GM21786 (cell line): ENCODE data around the gene STXBP6.
A peak's percentile ranks its signal among the peaks of the same experiment; 100 is the strongest.
"Not testable (repeated sequence)": the region's sequence is repeated elsewhere in the genome, so short reads cannot be mapped to it uniquely, and the experiment has no call there.

Experiments
- ATAC-seq: cut with Tn5 transposase; IDR thresholded peaks from one replicate; pipeline ENCODE4 v1.9.1; 2021; ENCODE audit not compliant: unreplicated experiment

Gene STXBP6

GRCh38 chr14:24990773-24991172, 59.2 kb downstream of the STXBP6 start:
- no peak for ATAC-seq

DNA sequence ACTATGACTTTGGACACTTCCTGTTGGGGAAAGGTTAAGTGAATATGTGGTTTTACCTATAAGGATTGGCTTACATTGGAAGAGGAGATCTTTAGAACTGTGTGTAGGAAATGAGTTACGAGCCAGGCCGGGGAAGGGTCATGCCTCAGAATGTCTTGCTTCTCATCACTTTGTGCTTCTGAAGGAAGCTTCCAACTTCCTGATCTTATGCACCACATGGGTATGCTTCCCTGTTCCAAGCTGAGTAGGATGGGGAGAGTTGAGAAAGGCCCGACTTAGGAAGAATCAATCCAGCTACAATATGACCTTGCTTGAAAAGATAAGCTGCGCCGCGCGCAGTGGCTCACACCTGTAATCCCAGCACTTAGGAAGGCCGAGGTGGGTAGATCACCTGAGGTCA, 59.9 kb downstream of the STXBP6 start:
- ATAC-seq: no peak

GRCh38 chr14:24988760-24989159, 61.2 kb downstream of the STXBP6 start:
- ATAC-seq: no peak

- ATAC-seq: no peak
Measured at GRCh38 chr14:24986206-24986893, 63.6 kb downstream of the STXBP6 start.

DNA sequence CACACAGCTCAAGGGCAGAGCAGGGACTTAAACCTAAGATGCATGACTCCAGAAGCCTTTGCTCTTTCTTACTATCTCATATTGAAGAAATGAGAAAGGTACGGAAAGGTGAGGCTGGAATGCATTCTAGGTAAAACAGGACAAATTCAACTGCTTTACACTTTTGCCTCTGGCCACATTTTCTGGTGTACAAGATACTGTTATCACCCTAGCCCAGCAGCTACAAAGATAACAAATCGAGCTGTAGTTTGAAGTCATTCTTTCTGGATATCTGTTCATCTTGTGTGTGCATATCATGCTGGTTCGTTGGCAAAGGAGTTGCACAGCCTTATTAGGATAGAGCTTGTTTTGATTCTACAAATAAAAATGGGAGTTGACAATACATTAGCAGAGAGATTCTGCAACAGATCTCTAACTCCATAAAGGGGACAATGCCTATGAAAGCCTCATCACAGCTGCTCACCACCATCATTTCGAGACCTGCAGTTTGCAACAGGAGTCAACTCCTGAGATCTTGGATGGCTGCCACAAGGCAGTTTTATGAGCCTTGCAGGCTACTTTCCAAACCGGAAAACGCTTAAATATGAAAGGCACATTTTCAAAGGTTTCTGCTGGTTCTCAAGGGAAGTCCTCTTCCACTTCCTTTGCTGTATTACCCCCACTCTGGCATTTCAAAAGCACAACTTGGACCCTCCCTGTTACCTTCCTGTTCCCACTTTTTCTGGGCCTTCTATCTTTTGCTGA, 64.9 kb downstream of the STXBP6 start:
- ATAC-seq: no peak

- ATAC-seq: no peak
Measured at GRCh38 chr14:24982472-24983155, 67.3 kb downstream of the STXBP6 start.

DNA sequence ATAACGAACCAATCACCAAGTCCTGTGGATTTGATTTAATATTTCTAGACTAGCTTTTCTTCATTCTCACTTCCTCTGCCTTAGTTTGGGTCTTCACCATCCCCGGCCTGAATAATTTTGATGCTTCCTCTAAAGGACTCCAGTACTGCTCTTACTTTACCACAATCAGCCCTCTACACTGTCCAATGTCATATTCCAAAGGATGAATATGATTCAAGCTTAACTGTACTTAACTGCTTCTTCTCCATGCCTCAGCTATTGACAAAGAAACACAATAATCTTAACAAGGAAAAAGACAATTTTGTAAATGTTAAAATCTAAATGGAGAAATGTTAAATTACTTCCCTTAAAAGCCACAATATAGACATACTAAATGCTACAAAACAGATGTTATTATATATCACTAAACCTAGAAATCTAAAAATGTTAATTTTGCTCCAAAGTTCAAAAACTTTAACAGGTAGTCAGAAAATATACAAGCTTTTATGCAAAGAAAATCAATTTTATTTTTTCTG, 70.2 kb downstream of the STXBP6 start:
- peak; percentile 36 for ATAC-seq

DNA sequence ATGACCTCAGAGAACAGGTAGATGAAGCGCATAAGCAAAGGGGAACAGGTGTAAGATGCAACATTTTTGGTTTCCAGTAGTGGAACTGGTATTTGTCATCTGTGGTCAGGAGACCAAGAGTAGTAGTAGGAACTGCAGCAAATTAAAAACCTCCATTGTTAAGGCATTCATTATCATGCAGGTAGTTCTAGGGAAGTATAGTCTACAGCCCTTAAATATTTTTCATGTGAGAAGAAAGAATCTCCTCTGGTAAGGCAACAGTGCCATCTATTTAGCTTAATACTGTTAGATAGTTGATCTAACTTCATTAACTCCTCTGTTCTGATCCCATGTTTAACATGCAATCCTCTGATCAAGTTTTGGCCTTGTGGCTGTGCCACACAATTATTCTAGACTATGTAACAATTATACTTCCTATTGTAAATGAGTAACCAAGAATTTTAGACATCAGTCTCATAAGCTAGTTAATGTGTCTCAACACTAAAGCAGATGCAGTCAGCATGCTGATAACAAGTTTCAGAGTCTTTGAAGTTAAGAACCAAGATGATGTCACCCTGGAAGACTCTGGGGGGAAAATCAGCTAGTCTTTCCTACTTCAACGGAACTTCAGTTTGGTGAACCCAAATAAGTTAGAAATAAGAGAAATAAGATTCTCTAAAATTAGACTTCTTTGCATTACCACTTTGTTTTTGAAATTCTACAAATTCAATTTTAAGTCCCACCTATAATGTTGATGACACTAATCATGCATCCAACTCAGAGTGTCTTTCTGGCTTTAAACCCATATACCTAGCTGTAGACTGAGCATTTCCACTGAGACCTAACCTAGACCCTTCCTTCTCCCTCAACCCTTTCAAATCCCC, 70.9 kb downstream of the STXBP6 start:
- ATAC-seq: peak; percentile 86

GRCh38 chr14:24976602-24977001, 73.3 kb downstream of the STXBP6 start:
- ATAC-seq: no peak

- no peak for ATAC-seq
Measured at GRCh38 chr14:24975393-24975792, 74.6 kb downstream of the STXBP6 start.

- no peak for ATAC-seq
Measured at GRCh38 chr14:24974591-24975374, 75.2 kb downstream of the STXBP6 start.

DNA sequence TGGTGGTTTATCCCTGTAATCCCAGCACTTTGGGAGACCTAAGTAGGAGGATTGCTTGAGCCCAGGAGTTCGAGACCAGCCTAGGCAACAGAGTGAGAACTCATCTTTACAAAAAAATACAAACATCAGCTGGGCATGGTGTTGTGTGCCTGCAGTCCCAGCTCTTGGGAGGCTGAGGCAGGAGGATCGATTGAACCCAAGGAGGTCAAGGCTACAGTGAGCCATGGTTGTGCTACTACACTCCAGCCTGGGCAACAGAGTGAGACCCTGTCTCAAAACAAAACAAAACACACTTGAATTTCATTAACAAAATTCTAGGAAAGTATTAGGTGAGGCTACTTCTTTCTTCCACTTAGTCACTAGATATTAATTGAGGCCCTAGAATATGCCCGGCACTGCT, 77.1 kb downstream of the STXBP6 start:
- no peak for ATAC-seq

GRCh38 chr14:24971255-24971654, 78.7 kb downstream of the STXBP6 start:
- no peak for ATAC-seq

GRCh38 chr14:24966579-24966964, 83.4 kb downstream of the STXBP6 start:
- ATAC-seq: no peak

DNA sequence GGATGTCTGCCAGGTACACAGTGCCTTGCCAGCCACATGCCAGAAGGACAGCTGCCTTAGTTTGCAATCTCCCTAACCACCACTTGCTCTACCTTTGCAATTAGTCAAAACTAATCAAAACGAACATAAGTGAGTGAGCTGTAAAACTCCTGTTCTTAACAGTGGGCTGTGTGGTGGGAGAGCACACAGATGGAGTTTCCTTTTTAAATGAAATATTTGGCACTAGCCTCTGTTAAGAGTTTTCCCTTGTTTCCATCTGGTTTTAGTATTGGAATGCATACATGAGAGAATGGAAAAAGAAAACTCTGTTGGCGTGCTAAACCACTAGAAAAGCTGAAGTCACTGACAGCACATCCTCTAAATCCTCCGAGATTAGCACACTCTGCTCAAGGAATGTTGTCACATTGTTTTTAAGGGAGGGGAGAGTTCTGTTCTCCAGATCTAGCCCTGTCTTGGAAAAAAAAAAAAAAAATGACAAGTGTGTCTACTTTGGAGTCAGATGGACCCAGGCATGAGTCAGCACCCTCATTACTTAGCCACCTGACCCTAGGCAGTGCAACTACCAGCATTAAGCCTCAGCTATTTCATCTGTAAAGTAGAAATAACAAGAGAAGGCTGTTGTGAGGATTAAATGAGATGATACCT, 83.9 kb downstream of the STXBP6 start:
- ATAC-seq: no peak

GRCh38 chr14:24965578-24965933, 84.4 kb downstream of the STXBP6 start:
- no peak for ATAC-seq

DNA sequence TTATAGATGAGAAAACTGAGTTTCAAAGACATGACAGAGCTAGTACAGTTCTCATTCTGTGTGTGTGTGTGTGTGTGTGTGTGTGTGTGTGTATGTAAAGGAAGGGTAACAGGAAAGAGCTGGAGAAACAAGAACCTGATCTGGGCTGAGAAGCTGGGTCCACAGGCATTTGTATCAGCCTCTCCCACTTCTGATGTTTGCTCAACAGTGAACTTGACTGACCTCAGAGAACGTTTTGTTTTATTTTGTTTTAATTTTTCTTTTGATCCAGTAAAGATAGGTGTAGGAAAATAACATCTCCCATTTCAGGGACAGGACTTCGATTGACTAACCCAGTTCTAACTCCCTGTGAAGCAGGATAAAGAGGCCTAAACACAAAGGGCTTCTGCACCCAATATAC, 85.4 kb downstream of the STXBP6 start:
- ATAC-seq: no peak

DNA sequence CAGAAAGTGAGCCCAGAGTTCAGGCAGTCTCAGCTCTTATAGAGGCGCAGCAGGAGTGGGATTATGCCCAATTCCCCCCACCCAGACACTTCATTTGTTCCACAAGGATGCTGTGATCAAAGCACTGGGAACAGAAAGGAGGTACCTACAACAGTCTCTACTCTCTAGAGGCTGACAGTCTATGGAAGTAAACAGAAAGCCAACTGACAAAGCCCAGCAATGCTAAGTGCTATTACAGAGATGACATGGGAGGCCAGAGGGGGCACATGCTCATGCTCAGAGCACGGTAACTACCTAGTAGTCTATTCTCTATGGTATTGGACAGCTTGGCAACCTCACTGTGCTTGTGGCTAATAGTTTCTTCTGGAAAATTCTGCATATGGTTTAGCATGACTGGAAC, 85.9 kb downstream of the STXBP6 start:
- no peak for ATAC-seq

DNA sequence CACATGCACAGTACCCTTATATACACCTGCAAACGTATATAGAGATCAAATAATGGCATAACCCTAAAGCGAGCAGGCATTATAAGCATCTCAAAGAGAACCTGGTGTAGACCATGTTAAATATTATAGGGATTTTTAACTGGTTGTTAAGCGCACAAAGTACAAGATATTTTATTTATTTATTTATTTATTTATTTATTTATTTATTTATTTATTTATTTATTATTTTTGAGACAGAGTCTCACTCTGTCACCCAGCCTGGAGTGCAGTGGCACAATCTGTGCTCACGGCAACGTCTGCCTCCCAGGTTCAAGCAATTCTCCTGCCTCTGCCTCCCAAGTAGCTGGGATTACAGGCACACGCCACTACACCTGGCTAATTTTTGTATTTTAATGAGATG, 87.8 kb downstream of the STXBP6 start:
- ATAC-seq: not testable (repeated sequence)

GRCh38 chr14:24960816-24961215, 89.1 kb downstream of the STXBP6 start:
- ATAC-seq: no peak
